ENCODE measurements around the gene SLC17A2.

GRCh38 chr6:25882051-25882496, 48.4 kb downstream of the SLC17A2 start:
- TF ChIP-seq ZBTB7A (IDR thresholded peaks at IDR 0.05; ENCODE audit: low read depth) (no peak), TAF1 (IDR thresholded peaks at IDR 0.05; ENCODE audit: low read depth) (no peak), NFIC (IDR thresholded peaks at IDR 0.05) (no peak), TCF12 (IDR thresholded peaks at IDR 0.05; ENCODE audit: low read depth) (no peak), EP300 (IDR thresholded peaks at IDR 0.05; ENCODE audit: borderline replicate concordance) (no peak), YY1 (IDR thresholded peaks at IDR 0.05; ENCODE audit: low read depth) (no peak), TEAD4 (IDR thresholded peaks at IDR 0.05) (no peak)
- TF ChIP-seq, protein P1, sequence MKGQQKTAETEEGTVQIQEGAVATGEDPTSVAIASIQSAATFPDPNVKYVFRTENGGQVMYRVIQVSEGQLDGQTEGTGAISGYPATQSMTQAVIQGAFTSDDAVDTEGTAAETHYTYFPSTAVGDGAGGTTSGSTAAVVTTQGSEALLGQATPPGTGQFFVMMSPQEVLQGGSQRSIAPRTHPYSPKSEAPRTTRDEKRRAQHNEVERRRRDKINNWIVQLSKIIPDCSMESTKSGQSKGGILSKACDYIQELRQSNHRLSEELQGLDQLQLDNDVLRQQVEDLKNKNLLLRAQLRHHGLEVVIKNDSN (IDR thresholded peaks at IDR 0.05), result no peak
